A549 treated with Hydrocortisone at 1 μM for 4 hours (cell line): ENCODE measurements around the gene TMIGD1. TPM values are rescaled to one million over a fixed set of nuclear protein-coding genes. Genes with fewer than 3 reads are reported as not detected.

Experiments
- total RNA-seq: library from RNA; stranded (reverse); fragments of 200-300 nt; extraction: Qiagen RNA extraction; gene quantifications from 5 replicates; pipeline ENCODE4 v1.2.3, GENCODE V29; 2022

TMIGD1 gene
- not detected in 5 replicates for total RNA-seq

GRCh38 chr17:30333503-30334360 is at the start of gene TMIGD1:
Gene TMIGD1, minus strand, starts transcription at chr17:30334057. Its CDS starts 1,924 bp downstream, at chr17:30332133.

GRCh38 chr17:30378825-30379302 is 45.0 kb upstream of the TMIGD1 start, which contains the start of gene CPD:
Gene CPD, plus strand, starts transcription at chr17:30378927. Its CDS starts 54 bp downstream, at chr17:30378981.

GRCh38 chr17:30291543-30292285 is 42.1 kb downstream of the TMIGD1 start, which contains the start of gene BLMH:
Gene BLMH, minus strand, starts transcription at chr17:30291944. Its CDS starts 125 bp downstream, at chr17:30291819.

Other genes with a start within 250 kb of the TMIGD1 start
- 26.3 to 39.3 TPM (median 28.1 TPM) in 5 replicates for gene NSRP1, start 217.2 kb downstream of the TMIGD1 start, total RNA-seq
- gene SLC6A4, start 98.4 kb downstream of the TMIGD1 start, total RNA-seq = 0.05 to 0.14 TPM (median 0.07 TPM) in 4 of 5 replicates, not detected in the other
- 39.8 to 52.8 TPM (median 43.6 TPM) in 5 replicates for gene BLMH, start 42.1 kb downstream of the TMIGD1 start, total RNA-seq
- gene CPD, start 44.9 kb upstream of the TMIGD1 start, total RNA-seq = 23.3 to 37.6 TPM (median 29.2 TPM) in 5 replicates
- 33.4 to 55.1 TPM (median 35.6 TPM) in 5 replicates for gene GOSR1, start 143.4 kb upstream of the TMIGD1 start, total RNA-seq